T-helper 1 cell (primary cell): ENCODE results near the gene EVI5.
A peak's percentile ranks its signal among the peaks of the same experiment; 100 is the strongest.

Experiments used
- DNase-seq, 5 donors: peaks; one replicate each; pipeline ENCODE4 v3.0.0-alpha.2; 2012 to 2020

EVI5 gene

DNA sequence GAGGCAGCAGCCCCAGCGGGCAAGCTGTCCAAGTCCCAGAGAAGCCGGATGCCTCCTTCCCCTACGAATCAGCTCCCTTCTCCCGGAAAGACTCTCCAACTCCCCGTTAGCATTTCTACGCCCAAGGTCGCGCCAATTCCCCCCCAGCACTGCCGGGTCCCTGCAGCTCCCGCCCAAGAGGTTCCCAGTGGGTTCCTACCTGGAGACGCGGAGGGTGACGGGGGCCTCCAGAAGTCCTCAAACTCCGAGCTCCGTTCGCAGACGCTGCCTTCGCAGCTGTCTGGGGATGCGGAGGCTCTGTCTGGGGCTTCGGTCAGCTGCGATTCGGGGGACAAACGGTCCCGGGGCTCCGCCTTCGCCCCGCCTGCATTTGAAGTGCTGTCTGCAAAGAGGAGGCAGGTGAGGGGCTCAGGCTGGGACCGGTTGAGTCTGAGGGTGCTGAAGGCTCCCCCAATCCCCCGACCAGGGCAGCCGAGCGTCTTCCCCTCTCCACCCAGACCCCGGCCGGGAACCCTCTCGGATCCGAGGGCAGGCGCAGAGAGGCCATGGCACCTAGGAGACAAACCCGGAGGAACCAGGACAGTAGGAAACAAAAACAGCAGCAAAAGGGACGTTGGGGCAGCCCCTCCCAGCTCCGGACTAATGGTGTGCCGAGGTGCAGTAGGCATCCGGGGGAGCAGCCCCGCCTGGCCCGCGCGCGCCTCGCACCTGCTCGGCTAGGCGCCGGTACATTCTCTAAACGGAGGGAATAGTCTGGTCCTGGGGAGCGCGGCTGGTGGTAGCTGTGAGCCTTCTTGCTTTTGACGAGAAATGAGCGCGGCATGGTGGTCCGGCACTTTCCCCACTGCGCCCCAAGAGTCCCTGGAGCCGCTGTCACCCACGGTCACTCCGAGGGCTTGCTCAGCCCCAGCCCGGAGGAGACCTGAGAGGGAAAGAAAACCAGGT lies 302.0 kb downstream of the EVI5 start:
- peak in 4 of 5 donors; percentile 22 to 38 (median 27) for DNase-seq

DNA sequence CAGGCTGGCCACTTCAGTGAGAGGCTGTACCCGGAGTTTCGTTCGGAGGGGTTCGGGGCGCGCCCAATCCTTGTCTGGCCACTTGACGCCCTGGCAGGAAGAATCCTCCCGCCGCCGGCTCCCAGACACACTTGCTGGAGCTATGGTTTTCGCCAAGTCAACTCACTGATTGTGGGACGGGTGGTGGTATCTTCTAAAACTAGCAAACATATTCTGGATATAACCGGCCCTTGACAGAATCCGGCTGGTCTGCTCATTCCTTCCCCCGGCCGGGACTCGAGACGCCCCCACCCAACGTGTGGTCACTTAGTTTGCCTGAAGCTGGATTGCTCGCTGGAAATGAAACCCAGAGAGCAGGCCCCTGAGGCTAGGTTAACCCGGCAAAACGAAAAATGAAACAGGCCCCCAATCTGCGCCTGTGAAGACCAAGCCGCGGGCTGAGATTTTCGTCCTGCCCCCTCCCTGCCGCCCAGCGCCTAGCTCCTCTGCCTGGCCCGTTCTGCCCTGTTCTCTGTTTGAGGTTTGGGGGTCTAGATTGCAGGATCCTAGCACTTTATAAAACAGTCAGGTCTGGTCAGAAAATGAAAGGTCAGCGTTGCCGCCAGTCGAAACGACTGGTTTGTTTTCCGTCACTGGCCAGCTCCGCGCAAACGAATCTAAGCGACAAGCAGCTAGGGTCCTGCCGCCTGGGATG lies 302.8 kb downstream of the EVI5 start:
- no peak for DNase-seq

GRCh38 chr1:92481599-92481925 lies 303.3 kb downstream of the EVI5 start:
- no peak for DNase-seq

- DNase-seq, result no peak
Measured at GRCh38 chr1:92480813-92481598, 303.9 kb downstream of the EVI5 start.

- no peak for DNase-seq
Measured at GRCh38 chr1:92480200-92480812, 304.6 kb downstream of the EVI5 start.

- no peak for DNase-seq
Measured at GRCh38 chr1:92479587-92479986, 305.3 kb downstream of the EVI5 start.

DNA sequence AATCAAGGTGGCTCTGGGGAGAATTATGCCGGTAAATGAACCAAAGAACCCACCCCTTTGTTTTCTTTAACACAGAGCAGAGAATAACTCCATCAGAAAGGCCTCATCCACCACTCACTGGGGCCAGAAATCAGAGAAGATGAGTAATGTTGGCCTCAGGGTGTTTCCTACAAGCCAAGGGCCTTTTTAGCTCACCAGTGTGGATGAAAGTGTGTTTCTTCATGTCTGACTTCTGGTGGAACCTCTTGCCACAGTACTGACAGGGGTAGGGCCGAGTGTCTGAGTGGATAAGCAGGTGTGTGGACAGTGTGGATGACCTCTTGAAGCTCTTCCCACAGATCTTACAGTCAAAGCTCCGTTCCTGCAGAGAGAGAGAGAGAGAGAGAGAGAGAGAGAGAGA lies 306.5 kb downstream of the EVI5 start:
- DNase-seq, result peak in 1 of 5 donors; percentile 27

DNA sequence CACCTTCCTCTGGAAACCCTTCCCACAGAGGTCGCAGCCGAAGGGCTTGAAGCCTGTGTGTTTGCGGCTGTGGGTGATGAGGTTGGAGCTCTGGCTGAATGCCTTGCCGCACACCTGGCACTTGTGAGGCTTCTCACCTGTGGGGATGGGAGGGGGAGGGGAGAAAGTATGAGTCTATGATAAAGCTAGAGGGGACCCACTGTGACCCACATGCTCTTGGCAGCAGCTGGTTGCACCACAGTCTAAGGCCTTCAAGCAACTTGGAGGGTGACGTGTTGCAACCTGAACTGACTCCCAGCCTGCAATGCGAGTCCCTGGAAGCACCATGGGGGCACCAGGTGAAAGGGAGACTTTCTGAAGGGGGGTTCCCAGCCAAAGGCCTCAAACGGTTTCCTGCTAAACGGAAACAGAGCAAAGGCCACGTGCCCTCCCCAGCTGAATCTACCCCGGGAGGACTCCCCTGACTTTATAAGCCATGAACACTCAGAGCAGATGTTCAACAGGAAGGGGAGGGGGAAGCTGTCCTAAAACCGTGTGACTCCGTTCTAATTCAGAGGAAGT lies 308.8 kb downstream of the EVI5 start:
- DNase-seq, result peak in 4 of 5 donors; percentile 39 to 80 (median 52)

DNA sequence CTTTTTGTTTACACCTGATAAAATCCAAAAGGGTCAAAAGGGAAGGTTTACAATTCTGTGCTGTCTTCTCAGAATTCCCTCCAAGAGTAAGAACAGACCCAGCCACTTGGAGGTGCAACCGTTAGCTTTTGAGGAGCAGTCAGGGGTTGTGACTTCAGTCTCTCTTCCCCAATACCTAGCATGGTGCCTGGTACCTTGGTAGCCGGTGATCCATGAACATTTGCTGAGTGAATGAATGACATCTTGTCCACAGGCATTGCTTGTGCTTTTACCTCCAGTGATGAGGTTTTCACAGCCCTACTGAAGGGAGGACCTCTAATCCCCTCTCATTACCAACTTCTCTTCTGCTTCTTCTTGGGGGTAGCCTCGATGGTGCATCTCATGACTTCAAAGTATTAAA lies 309.9 kb downstream of the EVI5 start:
- DNase-seq, result no peak

- DNase-seq, result peak in 1 of 5 donors; percentile 81
Measured at GRCh38 chr1:92473781-92474495, 311.0 kb downstream of the EVI5 start.

GRCh38 chr1:92470216-92470615 lies 314.7 kb downstream of the EVI5 start:
- no peak for DNase-seq

- DNase-seq, result no peak
Measured at GRCh38 chr1:92466683-92467352, 318.1 kb downstream of the EVI5 start.

DNA sequence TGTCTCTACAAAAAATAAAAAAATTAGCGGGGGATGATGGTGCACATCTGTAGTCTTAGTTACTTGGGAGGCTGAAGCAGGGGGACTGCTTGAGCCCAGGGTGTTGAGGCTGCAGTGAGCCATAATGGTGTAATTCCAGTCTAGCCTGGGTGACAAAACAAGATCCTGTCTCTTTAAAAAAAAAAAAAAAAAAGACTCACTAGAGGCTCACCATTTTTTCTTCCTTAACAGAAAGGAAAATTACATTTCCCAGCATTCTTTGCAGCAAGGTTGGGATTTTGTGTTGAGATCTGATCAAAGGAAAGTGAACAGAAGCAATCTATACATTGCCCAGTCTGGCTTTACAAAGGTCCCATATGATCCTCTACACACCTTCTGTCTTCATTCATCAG lies 319.7 kb downstream of the EVI5 start:
- no peak for DNase-seq

DNA sequence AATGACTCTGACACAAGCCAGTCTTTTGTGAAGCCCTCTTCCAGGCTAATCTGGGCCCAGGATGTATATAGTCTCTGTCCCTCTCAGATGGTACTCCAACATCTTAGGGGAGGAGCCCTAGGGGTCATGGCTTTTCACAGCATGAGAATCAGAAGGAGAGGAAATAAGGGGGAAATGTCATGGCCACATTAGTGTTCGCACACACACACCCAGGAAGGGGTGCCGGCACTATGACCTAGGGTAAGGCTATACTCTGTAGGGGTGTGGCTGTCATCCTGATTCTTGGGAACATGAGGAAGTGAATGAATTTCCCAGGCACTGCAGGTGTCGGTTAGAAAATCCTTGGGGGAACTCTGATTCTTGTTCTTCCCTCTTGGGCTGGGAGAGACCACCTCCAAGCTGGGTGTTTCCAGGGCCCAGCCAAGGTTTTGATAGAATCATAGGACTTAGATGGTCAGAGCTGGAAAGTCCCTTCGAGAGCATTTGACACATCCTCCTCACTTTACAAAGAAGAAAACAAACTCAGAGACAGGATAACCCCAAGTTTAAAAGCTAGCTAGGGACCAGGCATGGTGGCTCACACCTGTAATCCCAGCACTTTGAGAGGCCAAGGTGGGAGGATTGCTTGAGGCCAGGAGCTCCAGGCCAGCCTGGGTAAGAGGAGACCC lies 320.2 kb downstream of the EVI5 start:
- DNase-seq, result peak in 1 of 5 donors; percentile 20

GRCh38 chr1:92461364-92462097 lies 323.4 kb downstream of the EVI5 start:
- DNase-seq, result peak in 1 of 5 donors; percentile 27

- DNase-seq, result peak in 1 of 5 donors; percentile 33
Measured at GRCh38 chr1:92459871-92460320, 325.0 kb downstream of the EVI5 start.
